GM19463 (cell line): Measurements from ENCODE around the gene CRYBB3.
"Not testable (repeated sequence)": the region's sequence is repeated elsewhere in the genome, so short reads cannot be mapped to it uniquely, and the experiment has no call there.

Source experiments
- ATAC-seq: cut with Tn5 transposase; IDR thresholded peaks from one replicate; pipeline ENCODE4 v1.9.1; 2021; ENCODE audit warnings: mild to moderate bottlenecking, moderate library complexity; ENCODE audit not compliant: unreplicated experiment

Gene CRYBB3

GRCh38 chr22:25238058-25238457, 38.4 kb downstream of the CRYBB3 start:
- not testable (repeated sequence) for ATAC-seq

GRCh38 chr22:25255169-25255568, 55.5 kb downstream of the CRYBB3 start:
- ATAC-seq, result not testable (repeated sequence)
